Stimulated activated CD4-positive, alpha-beta T cell treated with anti-CD3 and anti-CD28 coated beads, Interleukin-4, amount 100 ng/mL, for 24 hours (primary cell): Measurements from ENCODE around the gene LCLAT1.
"Not testable (repeated sequence)": the region's sequence is repeated elsewhere in the genome, so short reads cannot be mapped to it uniquely, and the experiment has no call there.

Experiments used
- DNase-seq: peaks from one replicate; pipeline ENCODE4 v3.0.0-alpha.2; 2020

Gene LCLAT1

DNA sequence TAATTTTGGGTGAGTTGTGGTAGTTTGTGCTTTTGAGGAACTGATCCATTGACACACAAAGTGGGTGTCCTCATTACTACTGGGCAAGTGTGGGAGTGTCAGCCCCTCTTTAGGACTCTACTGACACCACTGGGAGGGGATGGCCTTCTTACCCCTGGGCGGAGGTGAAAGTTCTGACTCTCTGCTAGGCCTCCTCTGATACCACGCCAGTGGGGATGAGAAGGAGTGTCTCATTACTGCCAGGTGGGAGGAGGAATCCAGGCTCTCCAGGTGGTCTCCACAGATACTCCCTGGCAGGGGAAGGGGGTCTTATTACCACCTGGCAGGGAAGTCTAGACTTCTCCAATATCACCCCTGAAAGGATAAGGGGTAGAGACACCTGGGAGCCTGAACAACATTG, 9.1 kb downstream of the LCLAT1 start:
- no peak for DNase-seq

DNA sequence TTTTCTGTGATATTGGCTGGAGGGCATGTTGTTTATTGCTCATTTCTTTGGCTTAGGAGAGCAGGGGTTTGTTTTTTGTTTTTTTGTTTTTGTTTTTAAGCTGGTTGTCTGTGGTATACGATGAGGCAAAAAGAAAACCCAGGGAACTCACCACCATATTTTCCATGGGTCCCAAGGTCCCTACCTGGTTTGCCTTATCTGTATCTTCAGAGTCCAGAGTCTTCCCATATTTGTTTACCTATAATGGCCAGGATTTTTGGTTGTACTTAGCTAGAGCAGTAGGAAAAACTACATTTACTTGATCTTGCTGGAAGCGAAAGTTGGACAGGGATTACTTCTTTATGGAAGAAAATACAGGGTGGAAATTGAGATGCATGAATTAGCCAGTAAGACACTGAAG, 9.5 kb downstream of the LCLAT1 start:
- no peak for DNase-seq

DNA sequence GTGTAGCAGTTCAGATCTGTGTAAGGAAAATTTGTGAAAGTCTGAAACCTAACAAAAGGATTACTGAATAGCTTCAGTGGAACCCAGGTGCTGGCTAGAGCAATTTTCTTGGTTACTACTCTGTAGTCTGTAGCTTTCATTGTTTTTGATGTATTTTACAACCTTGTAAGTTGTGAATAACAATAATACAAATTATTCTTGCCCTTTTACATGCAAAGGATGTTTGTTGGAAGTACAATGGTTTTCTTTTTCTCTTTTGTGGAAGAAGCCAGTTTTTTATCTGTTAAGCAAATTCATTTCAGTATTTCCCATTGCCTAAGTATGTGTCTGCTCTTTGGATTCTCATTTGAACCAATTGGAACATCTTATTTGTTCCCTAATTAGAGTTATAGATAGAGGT, 10.2 kb downstream of the LCLAT1 start:
- DNase-seq = no peak

DNA sequence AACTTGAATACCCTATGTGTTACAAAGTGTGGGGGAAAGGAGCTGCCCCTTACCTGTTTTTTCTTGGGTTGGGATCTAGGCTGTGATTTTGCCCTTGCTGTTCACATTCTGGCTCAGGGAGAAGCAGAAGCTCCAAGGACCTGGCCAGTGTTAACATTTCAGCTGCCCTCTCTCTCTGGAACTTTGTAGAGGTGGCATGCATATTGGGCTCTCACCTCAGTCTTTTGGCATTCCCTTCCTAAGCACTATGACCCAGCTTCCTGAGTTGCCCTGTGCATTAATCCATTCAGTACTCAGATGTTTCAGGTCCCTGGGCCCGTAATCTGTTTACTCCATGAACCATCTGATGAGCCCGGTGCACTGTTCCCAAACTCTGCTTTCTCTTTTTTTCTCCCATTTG, 12.1 kb downstream of the LCLAT1 start:
- no peak for DNase-seq

DNA sequence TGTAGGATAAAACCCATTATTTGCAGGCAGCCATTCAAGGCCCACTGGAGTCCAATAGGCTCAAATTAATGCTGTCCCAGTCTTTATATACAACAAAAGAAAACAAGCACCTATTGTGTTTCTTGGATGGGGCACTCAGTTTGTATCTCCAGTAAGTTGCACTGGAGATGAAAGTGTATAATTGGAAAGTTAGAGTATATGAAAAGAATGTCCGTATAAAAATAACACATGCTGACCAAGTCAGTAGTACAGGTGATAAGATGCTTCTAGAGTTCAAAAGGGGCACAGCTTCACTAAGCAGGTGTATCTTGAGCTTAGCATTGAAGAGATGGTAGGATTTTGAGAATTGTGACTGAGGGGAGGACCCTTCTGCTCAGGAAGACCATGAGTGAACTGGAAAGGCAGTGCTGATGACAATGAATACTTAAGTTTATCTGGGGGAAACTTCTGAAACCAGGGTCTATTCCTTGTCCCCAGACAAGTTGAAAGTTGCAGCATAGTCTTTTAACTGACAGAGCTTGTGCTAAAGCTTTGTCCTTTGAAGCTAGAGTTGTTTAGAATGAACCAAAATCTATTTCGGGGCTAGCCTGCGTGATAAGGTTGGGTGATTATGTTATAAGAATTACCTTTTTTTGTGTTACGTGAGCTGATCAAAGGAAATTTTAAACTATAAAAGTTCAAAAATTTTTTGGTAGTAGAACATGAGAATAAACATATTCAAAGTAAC, 15.2 kb downstream of the LCLAT1 start:
- DNase-seq = no peak

DNA sequence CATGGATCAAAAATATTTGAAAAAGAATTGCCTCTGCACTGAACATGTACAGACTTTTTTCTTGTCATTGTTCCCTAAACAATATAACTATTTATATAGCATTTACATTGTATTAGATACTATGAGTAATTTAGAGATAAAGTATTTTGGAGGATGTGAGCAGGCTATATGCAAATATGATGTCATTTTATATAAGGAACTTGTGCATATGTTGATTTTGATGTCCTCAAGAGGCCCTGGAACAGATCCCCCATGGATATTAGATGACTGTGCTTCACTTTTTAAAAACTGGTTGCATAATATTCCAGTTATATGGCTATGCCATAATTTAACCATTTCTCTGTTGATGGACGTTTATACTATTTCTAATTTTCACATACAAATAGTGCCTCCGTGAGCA, 16.5 kb downstream of the LCLAT1 start:
- DNase-seq = no peak

DNA sequence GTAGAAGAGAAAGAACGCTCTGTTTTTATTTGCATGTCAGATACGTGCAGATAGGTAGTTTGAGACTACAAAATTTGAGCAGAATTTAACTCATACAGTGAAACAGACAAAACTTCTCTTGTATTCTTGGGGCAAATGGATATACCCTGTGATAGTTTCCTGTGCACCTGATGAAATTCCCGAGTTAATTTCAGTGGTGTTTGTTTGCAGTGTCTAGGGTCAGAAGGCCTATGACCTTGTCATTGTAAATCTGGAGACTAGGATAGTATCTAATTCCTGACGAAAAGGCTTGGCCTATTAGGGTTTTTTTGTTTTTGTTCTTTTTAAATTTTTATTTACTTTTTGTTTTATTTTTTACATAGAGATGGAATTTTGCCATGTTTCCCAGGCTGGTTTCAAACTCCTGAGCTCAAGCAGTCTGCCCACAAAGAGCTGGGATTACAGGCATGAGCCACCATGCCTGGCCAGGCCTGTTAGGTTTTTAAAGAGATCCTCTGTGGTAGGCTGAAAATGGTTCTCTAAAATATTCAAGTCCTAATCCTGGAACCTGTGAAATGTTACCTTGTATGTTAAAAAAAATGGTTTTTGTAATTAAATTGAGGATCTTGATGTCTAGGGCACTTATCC, 17.6 kb downstream of the LCLAT1 start:
- no peak for DNase-seq

DNA sequence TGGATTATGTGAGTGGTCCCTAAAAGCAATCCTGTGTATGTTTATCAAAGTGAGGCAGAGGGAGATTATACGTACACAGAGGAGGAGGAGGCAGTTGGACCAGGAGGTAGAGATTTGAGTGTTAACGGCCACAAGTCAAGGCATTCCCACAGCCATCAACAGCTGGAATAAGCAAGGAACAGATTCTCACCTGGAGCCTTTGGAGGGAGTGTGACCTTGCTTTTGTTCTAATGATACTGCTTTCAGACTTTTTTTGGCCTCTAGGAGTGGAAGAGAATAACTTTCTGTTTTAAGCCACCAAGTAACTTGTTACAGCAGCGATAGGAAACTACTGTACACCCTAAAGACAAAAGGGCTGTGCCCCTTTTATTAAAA, 18.1 kb downstream of the LCLAT1 start:
- no peak for DNase-seq

DNA sequence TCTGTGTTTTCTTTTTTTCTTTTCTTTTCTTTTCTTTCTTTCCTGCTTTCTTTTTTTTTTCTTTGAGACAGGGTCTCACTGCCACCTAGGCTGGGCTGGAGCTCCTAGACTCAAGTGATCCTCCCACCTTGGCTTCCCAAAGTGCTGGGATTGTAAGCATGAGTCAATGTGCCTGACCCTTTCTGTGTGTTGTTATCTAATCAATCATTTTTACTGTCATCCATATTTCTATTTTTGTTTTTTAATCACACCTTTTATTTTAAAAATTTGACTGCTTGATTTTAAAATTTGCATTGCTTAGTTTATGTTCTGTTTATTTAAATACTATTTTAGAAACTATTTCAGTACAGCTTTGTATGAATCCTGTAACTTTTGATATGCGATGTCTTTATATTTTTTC, 19.2 kb downstream of the LCLAT1 start:
- DNase-seq = no peak

DNA sequence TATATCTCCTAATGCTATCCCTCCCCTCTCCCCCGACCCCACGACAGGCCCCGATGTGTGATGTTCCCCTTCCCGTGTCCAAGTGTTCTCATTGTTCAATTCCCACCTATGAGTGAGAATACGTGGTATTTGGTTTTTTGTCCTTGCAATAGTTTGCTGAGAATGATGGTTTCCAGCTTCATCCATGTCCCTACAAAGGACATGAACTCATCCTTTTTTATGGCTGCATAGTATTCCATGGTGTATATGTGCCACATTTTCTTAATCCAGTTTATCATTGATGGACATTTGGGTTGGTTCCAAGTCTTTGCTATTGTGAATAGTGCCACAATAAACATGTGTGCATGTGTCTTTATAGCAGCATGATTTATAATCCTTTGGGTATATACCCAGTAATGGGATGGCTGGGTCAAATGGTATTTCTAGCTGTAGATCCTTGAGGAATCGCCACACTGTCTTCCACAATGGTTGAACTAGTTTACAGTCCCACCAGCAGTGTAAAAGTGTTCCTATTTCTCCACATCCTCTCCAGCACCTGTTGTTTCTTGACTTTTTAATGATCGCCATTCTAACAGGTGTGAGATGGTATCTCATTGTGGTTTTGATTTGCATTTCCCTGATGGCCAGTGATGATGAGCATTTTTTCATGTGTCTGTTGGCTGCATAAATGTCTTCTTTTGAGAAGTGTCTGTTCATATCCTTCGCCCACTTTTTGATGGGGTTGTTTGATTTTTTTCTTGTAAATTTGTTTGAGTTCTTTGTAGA, 20.2 kb downstream of the LCLAT1 start:
- not testable (repeated sequence) for DNase-seq

DNA sequence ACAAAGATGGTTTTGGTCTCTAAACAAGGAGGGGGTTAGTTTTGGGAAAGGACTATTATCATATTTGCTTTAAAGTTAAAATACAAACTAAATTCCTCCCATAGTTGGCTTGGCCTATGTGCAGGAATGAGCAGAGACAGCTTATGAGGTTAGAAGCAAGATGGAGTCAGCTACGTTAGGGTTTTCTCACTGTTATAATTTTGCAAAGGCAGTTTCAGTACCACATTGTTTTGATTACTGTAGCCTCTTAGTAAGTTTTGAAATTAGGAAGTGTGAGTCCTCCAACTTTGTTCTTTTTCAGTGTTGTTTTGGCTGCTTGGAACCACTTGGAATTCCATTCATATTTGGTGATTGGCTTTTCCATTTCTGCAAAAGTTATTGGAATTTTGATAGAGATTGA, 23.4 kb downstream of the LCLAT1 start:
- DNase-seq = no peak

DNA sequence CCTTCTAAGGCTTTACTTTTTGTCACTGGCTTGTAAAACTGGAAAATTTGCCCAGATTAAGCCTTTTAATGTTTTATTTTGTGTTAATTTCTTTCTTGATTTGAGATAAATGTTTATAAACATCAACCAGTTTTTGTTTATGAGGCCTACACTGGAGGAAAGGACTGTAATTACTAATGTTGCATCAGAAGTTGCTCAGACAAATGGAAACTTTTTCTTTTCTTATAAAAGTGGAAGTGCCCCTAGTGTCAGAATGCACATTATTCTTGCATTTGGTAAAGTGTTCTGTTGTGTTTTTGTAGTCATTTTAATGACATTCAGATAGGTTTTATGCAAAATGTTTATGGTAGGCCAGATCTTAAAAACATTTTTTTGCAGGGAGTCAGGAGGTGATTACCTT, 25.3 kb downstream of the LCLAT1 start:
- no peak for DNase-seq

DNA sequence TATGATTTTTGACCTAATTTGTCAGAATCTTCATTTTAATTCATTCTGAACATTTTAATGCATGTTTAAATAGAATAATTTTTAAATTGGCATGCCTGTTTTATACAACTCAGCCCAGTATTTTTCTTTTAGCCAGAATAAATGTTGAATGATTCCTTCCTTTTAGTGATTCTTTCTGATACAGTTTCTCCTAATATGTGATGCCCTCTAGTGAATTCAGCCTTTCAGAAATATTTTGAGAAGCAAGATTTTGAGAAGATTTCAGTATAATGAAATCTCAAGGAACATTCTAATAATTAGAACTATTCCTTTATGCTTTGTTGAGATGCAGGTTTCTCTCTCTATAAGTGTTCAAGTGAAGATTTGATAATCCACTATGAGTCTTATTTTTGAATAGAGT, 28.5 kb downstream of the LCLAT1 start:
- no peak for DNase-seq

DNA sequence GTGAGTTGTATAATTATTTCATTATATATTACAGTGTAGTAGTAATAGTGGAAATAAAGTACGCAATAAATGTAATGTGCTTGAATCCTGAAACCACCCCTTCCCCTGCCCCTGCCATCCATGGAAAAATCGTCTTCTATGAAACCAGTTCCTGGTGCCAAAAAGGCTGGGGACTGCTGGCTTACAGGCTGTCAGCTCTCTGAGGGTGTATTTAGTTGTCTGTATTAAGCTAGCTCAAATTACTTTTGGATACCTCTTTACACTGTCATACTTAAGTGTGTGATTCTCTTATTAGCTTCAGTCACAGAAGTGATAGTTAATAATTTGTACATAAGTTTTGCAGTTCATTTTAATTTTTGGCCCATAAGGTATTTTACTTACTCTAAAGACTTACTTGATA, 29.6 kb downstream of the LCLAT1 start:
- no peak for DNase-seq

DNA sequence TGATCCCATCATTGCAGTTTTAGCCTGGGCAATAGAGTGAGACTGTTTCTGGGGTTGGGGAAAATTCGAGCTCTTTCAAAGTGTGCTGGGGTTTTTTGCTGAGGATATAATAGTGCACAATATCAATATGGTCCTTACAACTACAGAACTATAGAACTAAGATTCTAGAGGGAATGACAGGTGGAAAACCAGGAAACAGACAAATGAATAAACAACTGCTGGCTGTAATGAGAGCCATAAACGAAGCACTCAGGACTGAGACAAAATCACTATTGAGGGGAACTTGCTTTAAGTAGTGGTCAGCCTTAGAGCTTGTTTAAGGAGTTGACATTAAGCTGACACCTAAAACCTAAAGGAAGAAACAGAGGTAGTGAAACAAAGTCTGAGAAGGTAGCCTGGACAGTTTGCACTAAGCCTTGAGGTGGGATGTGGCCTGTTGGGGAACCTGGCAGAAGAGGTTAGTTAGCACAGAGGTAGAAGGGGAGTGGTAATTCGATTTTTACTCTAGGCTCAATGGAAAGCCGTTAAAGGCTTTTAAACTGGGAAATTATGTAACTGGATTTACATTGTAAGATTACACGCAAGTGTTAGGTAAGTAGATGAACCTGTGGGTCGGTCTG, 33.8 kb downstream of the LCLAT1 start:
- DNase-seq = no peak

DNA sequence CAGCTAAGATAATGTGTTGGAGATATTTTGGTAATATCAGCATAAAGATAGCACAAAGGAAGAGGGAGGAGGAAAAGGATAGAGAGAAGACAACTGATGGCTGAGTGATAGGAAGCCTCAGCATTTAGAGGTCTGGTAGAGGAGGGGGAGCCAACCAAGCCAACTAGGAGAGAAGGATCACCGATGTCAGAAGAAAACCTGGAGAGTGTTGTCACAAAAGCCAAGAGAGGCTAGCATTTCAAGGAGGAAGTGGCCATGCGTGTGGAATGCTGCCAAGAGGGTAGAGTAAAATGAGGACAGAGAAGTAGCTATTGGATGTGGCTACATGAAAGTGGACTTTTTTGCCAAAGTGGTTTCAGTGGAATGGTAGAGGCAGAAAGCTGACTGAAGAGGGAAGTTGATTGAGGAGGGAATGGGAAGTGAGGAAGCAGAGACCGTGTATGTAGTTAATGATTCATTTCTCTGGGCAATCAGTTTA, 34.3 kb downstream of the LCLAT1 start:
- no peak for DNase-seq

DNA sequence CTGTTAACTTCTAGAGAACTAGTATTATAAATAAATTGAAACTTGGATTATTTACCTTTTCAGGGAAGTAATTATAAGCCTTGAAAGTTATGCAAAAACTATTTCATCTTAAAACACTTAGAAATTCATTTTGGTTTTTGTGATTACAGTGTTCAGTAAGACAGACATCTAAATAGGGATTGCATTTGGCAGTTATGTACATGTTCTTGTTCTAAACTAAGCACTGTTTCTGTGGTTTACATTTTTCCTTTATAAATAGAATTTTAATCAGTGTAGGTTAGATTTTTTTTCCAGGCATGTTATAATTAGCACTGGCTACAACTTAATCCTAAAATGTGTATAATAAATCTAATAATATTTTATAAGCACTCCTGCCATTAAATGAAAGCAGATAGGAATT, 35.0 kb downstream of the LCLAT1 start:
- DNase-seq = no peak

DNA sequence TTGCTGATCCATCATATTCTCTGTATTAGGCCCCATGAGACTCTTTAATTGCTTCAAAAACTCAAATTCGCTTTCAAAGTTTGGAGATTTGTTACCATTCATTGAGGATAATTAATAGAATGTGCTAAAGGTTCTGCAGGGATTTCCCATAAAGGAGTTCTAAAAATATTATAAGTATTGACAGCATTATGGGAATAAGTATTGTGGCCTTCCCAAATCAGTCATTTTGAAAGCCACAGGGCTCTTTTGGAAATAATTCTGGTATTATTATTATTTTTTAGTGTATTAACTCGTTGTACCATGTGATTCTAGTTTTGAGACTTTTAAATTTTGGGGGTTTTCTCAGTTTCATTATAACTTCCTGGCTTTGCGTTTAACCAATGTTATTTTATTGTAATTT, 37.1 kb downstream of the LCLAT1 start:
- DNase-seq = no peak

DNA sequence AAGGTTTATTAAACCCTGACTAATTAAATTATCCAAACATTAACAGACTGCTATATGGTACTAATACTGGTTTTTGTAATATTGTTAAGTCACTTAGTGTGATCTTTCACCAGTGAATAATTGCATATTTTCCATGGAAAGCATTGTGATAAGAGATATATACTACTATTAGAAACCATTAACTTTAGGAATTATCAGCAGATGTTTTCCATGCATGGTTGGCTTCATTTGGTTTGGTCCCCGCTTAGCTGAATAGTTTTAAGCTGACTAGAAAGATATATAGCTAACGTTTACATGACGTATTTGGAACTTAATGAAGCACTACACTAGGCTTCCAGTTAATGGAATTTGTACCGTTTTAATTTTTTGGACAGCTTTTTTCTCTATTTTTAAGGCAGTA, 37.9 kb downstream of the LCLAT1 start:
- DNase-seq = no peak

DNA sequence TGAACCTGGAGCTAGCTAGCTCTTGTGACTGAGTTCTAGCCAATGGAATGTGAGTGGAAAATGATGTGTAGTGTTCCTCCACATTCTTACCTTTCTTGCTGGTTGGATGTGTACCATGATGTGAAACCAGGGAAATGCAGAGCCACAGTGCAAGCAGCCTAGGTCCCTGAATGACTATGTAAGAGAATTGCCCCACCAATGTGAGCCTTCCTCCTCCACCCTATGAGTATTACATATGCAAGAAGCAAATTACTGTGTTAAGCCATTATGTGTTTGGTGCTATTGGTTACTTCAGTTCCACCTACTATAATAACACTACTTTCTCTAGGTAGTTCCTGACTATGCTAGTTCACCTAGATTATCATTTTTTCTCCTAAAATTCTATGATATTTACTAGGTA, 39.6 kb downstream of the LCLAT1 start:
- DNase-seq = peak; percentile 3

DNA sequence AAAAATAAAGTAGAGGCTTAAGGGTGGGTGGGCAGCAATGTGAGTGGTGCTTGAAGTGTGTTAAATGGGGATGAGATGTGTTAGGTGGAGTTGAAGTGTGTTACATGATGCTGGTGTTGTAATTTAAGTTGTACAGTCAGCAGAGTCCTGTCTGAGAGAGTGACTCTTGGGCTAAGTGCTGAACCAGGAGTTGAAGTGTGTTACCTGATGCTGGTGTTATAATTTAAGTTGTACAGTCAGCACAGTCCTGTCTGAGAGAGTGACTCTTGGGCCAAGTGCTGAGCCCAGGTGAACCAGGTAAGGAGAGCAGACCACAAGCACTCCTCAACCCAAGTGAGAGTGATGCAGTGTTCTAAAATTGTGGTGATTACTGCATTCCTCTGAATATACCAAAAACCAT, 40.6 kb downstream of the LCLAT1 start:
- DNase-seq = no peak

DNA sequence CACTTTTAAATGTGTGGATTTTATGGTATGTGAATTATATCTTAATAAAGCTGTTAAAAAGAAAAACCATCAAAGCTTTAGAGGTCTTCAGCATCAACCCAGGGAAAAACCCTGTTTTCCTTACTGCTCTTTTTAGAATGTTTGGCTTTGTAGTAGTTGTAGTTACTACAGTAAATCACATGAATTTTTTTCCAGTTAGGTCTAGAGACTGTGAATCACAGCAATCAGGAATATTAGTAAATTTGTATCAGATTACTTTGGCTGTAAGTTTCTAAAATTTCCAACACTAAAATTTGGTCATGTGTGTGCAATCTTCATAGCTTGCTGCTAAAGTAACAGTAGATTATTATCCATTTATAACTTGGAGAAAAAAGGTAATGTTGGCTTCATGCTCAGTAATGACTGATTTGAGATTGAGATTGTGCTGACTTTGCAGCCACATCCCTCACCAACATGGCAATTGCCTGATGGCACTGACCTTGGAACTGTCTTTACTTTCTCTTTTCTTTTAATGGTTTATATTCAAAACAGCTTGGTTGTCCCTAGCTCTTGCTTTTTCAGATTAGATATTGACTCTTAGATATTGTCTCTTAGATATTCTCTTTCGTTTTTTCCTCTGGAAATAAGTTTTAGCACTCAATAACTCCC, 41.1 kb downstream of the LCLAT1 start:
- no peak for DNase-seq

DNA sequence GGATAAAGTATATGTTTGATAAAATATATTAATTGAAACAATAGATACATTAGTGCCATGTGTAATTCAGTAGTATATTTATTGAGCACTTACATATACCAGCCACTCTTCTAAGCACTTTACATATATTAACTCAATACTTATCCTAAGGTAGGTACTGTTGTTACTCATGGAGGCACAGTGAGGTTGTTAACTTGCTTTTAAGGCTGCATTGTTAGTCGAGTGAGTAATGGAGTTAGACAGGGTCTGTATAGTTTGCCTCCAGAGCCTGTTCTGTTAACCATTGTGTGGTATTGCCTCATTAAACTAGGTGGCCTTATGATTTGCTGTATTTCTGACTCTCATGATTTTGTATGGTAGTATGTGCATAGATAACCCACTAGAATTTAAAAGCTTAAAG, 44.2 kb downstream of the LCLAT1 start:
- no peak for DNase-seq
